GM18858 (cell line): Measurements from ENCODE around the gene EPHA3.

Source experiments
- ATAC-seq: cut with Tn5 transposase; IDR thresholded peaks from one replicate; pipeline ENCODE4 v1.9.1; 2021; ENCODE audit not compliant: unreplicated experiment

Gene EPHA3

GRCh38 chr3:89434621-89435380, 327.4 kb downstream of the EPHA3 start:
- no peak for ATAC-seq

GRCh38 chr3:89436846-89437245, 329.4 kb downstream of the EPHA3 start:
- ATAC-seq: no peak

DNA sequence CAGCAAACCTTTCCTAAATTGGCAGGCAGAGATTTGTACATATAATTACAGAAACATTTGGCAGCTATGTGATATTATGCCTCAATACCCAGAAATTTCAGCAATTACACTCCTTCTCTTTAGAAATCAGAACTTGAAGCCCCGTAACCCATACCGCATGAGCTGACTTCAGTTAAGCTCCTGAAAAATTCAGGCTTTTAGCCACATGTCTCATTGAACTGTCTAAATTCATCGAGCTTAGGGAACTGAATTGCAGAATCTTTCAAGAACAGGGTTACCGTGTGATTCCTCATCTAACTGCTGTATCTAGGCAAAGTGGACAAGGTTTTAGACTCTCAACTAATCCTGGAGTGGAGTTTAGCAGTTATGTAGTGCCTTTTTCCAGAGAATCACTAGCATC, 333.0 kb downstream of the EPHA3 start:
- ATAC-seq: no peak

DNA sequence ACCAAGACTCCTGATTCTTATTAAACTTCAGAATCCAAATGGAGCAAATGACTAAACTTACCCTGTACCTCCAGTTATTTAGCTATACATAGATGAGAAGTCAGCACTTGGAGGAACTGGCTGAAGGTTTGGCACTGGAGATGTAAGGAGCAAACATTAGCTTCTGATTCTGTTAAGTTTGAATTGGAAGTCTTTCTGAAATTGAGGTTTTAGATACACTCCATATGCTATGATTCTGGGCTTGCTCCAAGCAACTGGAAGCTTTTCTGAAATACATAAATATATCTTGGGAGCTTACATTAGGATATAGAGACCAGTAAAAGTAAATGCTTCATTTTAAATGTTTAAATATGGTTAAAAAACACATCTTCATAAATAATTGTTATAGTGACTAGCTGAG, 333.7 kb downstream of the EPHA3 start:
- ATAC-seq: no peak

DNA sequence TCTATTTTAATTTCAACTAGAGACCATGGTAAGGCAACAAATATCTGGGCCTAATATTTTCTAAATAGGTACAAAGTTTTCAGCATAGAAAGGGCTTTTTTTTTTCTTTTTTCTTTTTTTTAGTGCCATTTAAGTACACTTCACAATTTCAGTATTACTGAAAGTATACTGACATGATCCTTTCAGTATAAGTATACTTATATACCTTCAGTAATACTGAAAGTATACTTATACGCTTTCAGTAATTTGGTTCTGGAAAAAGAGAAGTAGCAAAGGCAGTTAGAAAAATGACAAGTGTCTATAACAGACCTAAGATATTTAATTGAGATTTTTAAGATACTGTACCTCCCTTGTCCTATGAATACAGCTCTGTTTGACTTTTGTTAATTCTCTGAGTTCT, 339.2 kb downstream of the EPHA3 start:
- ATAC-seq: no peak

GRCh38 chr3:89447243-89447642, 339.8 kb downstream of the EPHA3 start:
- no peak for ATAC-seq

- no peak for ATAC-seq
Observed at GRCh38 chr3:89449086-89449485, 341.7 kb downstream of the EPHA3 start.

DNA sequence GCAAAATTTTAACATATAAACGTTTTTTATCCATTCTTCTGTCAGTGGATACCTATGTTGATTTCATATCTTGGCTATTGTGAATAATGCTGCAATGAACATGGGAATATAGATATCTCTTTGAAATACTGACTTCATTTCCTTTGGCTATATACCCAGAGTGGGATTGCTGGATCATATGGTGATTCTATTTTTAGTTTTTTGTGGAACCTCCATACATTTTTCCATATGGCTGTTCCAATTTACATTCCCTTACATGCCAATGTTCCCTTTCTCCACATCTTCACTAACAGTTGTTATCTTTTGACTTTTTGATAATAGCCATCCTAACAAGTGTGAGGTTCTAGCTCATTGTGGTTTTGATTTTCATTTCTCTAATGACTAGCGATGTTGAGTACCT, 344.6 kb downstream of the EPHA3 start:
- no peak for ATAC-seq

GRCh38 chr3:89455240-89455639, 347.8 kb downstream of the EPHA3 start:
- ATAC-seq: no peak

GRCh38 chr3:89467898-89468363, 360.5 kb downstream of the EPHA3 start:
- no peak for ATAC-seq

DNA sequence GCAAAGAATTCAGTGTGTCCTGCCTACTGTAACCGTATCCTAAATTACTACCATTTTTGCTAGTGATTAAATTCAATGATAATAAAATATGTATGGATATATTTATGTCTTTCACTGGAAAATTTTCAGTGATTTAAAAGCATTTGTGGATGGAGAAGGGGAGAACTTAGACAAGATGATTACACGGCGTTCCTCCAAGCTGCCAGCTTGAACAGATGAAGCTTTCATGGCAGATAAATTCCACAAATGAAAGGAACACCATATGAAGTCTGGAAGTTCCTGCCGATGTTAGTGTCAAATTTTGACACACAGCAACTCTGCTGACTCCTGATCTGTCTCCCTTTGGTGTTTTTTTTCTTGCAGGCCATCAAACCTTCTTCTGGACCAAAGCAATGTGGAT, 364.7 kb downstream of the EPHA3 start:
- ATAC-seq: no peak

- ATAC-seq: no peak
Observed at GRCh38 chr3:89474333-89475130, 367.1 kb downstream of the EPHA3 start.

DNA sequence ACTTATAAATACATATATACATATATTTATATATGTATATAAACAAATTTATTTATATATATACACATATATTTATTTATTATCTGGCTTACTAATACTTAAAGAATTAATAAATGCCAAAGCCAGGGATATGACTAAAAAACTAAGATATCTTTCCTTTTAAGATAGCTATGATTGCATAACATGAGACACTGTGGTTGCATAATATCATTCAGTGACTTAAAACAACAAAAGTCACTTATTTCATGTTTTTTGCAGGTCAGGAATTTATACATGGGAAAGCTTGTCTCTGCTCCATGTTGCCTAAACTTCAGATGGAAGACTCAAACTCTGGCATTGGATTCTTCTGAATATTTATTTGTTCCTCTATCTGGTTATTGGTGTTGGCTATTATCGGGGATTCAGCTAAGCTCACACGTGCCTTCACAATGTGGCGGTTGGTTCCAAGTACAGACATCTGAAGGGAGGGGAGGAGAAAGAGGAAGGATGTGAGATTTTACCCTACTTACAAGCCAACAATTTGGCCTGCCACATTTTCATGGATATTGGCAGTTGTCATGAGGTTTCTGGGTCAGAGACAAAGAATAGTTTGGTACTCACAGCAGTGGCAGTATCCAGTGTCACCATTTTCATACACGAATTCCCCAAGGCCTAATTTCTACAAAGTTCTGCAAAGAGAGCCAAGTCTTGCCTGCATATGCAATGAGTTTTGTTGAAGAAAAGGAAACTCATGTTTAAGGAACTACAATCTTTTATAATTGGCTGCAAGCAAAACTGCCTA, 381.6 kb downstream of the EPHA3 start:
- no peak for ATAC-seq

GRCh38 chr3:89490129-89490528, 382.7 kb downstream of the EPHA3 start:
- no peak for ATAC-seq

DNA sequence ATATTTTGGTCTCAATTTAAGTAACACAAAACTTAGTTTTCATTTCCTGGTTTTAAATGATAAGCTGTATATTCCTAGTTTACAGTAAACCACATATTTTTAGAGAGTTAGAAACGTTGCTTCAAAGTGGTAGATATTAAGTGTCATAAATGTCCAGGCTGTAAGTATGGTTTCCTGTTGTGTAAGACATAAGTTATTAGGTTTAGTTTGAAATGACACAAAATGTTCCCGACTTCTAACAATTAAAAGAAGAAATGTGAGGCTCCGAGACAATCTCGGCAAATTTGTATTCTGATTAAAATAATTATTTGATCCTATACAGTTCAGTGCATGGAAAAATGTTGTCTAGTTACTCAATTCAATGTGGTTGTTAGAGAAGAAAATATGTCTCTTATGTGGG, 387.3 kb downstream of the EPHA3 start:
- no peak for ATAC-seq

DNA sequence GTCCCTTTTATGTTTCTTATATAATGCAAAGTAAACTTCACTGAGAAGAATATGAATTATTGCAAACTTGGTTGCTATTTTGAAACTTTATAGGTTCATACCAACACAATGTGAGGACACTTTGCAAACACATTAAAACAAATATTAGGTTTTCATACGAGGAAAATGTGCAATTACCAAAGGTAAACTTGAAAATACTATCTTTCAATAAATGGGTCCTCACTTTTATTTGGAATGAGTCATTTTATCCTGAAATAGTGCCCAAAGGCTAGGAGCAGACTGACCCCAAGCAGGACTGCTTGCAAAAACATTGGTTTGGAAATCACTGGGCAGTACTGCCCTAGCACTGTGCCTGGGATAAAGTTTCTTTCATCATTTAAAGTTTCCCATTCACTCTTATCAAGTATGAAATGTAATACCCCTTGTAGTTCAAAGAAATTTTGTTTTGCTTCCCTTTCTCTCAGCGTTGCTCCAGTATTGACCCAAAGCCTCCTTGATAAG, 396.5 kb downstream of the EPHA3 start:
- ATAC-seq: no peak

- ATAC-seq: no peak
Observed at GRCh38 chr3:89504432-89504831, 397.0 kb downstream of the EPHA3 start.

GRCh38 chr3:89506462-89507103, 399.2 kb downstream of the EPHA3 start:
- no peak for ATAC-seq

GRCh38 chr3:89521328-89521727, 413.9 kb downstream of the EPHA3 start:
- ATAC-seq: no peak

- ATAC-seq: no peak
Observed at GRCh38 chr3:89522155-89522554, 414.7 kb downstream of the EPHA3 start.

DNA sequence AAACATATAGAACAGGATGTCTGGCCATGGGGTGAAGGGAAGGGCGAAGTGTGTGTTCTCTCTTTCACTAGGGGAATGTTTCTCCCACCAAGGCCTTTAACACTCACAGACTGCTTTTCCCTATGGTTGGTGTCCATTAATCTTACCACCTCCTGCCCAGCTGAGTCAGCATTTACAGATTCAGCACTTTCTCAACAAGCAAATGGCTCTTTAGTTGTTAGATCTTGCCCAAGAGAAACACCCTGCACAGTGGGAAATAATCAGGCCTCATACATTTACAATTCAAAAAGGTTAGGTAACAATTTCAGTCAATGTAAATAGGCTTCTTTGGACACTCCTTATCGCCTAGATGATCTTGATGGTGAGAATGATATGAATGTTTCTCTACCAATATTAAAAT, 418.2 kb downstream of the EPHA3 start:
- ATAC-seq: no peak
